ENCODE data around the gene NR1H2.
"Not testable (repeated sequence)": the region's sequence is repeated elsewhere in the genome, so short reads cannot be mapped to it uniquely, and the experiment has no call there.

The NR1H2 gene

DNA sequence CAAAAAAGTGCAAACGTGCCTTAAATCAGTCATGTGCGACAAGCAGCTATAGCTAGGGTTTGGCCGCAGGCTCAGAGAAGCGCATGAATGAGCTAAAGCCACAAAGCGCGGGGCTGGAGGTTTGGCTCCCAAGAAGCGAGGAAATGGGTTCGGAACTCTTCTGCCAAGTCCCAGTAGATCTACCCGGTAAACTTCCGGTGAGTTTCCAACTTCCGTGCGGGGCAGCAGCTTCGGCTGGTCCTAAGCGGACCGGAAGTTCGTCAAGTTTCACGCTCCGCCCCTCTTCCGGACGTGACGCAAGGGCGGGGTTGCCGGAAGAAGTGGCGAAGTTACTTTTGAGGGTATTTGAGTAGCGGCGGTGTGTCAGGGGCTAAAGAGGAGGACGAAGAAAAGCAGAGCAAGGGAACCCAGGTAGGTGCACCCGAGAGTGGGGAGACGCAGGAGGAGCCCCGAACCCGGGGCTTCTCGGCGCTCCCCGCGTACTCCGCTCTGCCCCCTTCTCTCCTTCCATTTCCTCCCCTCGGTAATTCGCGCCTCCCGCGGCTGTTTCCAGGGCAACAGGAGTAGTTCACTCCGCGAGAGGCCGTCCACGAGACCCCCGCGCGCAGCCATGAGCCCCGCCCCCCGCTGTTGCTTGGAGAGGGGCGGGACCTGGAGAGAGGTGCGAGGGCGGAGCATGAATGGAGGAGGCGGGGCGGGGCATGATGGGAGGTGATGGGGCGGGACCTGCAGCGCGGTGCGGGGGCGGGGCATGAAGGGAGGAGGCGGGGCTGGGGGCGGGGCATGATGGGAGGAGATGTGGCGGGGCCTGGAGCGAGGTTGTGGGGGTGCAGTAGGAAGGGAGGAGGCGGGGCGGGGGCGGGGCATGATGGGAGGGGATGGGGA, at the start of gene NR1H2:
TSS of gene NR1H2 (plus strand) at position 292 of the 885 bp plus-strand sequence. CDS start 1,149 bp downstream, outside the sequence.
- DNase-seq (ENCODE audit: low spot score): peak; percentile 85

- DNase-seq (ENCODE audit: low spot score): no peak
These were observed 49.2 kb upstream of the NR1H2 start for GRCh38 chr19:50327013-50327412.

DNA sequence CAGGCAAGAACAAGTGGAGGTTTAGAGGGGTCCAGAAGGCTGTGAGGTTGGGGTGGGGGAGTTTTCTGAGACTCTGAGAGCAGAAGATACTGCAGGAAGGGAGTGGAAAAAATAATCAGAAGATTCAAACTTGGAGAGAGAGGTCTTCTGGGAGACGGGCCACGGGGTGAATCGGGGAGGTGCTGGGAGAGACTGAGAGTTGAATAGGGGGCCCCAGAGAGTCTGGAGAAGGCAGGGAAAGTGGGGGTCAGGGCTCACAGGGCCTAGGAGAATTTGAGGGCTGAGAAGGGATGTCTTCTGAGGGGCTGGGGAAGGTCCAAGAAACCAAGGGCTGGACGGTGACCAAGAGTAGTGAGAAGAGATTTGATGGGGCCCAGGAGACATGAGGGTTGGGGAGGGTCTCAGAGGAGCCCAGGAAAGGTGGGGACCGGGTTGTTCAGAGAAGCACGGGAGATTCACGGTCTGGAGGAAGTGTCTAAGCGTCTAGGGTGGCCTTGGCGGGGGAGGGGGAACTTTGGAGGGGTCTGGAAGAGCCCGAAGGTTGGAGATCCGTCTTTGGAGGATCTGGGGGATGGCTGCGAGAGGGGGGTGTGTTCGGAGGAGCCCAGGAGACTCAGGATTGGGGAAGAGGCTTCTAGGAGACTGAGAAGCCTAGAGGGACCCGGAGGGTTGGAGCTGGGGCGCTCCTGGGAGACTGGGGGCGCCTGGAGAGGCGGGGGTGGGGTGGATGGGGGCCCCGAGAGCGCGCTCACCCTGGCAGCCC, 48.6 kb upstream of the NR1H2 start:
- DNase-seq (ENCODE audit: low spot score): no peak

GRCh38 chr19:50328224-50328872, 47.9 kb upstream of the NR1H2 start:
- DNase-seq (ENCODE audit: low spot score): peak; percentile 39

DNA sequence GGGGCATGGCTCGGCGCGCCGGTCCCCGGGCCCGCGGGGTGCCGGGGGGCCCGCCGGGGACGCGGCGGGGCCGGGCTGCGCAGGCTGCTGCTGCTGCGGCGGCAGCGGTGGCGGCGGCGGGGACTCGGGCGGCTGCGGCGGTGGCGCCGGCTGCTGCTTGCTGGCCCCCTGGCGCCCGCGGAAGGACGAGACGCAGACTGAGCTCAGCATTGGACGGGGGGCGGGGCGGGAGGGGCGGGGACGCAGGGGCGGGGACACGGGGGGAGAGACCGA, 47.4 kb upstream of the NR1H2 start:
- no peak for DNase-seq (ENCODE audit: low spot score)

DNA sequence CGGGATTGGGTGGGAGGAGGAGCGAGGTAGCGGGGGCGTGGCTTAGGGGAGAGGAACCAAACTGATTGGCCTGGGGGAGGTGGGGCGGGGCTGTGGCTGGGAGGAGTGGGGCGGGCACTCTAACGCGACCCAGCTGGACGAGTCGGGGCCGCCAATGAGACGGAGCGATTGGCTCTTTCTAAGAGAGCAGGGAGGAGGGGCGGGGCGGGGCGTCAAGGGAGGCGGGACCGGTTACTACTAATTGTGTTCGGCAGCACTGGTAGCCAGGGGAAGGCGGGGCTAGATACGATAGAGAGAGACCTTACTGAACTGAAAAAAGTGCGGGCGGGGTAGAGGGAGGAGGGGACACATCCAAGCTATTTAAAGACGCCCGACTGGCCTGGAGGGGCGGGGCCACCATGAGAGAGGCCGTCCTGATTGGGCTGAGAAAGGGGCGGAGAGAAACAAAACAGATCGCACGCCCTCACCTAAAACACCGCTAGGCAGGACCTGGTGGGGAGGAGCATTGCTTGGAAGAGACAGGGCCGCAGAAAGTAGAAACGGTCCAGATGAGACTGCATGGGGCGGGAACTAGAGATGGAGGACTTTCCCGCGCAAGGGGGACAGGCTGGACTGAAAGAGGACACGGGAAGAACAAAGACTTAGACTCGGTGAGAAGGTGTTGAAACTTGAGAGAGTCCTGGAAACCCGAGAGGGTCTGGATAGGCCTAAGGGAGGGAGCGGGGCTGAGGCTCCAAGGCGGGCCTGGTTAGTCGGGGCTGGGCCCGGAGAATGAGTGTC, 46.9 kb upstream of the NR1H2 start, which contains the start of gene KCNC3:
TSS of gene KCNC3 (minus strand) at position 232 of the 780 bp plus-strand sequence. CDS start 295 bp downstream, outside the sequence.
- DNase-seq (ENCODE audit: low spot score): peak; percentile 83

DNA sequence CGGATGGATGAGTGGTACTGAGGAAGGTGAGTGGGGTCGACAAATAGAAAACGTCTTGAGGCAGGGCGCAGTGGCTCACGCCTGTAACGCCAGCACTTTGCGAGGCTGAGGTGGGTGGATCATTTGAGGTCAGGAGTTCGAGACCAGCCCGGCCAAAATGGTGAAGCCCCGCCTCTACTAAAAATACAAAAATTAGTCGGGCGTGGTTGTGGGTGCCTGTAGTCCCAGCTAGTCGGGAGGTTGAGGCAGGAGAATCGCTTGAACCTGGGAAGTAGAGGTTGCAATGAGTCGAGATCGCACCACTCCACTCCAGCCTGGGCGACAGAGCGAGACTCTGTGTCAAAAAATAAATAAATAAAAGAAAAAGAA, 46.3 kb upstream of the NR1H2 start:
- not testable (repeated sequence) for DNase-seq (ENCODE audit: low spot score)

GRCh38 chr19:50330365-50331078, 45.7 kb upstream of the NR1H2 start:
- DNase-seq (ENCODE audit: low spot score): peak; percentile 76

- no peak for DNase-seq (ENCODE audit: low spot score)
These were observed 44.9 kb upstream of the NR1H2 start for GRCh38 chr19:50331221-50331993.

DNA sequence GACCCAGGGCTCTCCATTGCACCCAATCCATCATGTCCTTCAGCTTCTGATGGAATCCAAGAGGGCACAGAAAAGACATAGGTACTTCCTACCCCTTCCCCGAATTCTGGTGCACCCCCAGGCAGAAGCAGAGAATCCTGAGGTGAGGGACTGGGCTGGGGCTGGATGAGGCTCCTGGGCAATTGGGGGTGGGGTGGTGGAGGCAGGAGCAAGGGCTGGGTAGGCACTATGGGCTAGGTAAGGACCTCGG, 44.3 kb upstream of the NR1H2 start:
- no peak for DNase-seq (ENCODE audit: low spot score)

GRCh38 chr19:50332244-50333038, 43.8 kb upstream of the NR1H2 start:
- no peak for DNase-seq (ENCODE audit: low spot score)

DNA sequence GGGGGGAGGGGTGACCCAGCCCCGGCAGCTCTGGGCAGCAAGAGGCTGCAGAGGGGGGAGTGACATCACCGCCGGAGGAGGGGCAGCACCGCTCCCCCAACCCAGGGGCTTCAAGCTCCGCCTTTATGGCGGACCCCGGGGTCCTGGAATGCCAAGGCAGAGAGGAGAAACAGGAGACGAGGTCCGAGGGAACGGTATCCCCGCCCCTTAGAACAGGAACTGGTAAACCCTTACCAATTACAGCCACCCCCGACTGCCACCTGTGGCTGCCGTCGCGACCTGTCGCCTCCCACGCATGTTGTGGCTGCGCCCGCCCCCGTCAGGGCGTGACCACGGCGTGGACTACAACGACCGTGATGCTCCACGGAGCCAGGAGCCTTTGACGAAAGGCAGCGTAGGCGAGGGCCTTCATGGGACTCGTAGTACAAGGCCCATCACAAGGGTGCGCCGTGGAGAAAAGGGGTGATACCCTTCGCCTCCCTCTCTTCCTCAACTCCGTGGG, 43.0 kb upstream of the NR1H2 start:
- DNase-seq (ENCODE audit: low spot score): peak; percentile 79

GRCh38 chr19:50333737-50334617, 42.3 kb upstream of the NR1H2 start:
- peak; percentile 93 for DNase-seq (ENCODE audit: low spot score)

DNA sequence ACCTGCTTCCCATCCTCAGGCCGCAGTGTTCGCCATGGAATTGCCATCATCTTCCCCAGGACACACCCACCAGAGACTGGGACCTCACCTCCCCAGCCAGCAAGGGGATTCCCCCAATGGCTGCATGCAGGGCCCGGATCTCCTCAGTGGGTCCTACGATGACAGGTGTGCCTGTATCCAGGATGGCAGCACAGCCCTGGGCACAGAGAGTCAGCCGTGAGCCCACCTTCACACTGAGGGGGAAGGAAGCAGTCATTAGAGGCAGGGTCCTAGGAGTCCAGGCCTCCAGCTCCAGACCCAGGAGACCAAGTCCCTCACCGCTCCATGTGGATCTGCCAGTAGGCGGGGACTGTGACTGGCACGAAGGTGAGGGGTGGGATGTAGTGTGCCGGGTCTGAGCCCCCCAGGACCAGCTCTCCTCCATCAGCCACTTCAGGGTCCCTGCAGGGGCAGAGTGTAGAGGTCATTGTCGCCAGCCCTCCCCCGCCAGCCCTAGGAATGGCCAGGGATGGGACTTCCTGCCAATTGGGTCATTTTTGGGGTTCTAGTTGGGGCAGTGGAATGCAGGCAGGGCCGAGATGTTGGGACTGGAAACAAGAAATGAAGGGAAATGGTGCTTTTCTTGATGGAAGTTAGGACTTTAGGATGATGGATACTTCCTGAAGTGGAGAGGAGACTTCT, 41.4 kb upstream of the NR1H2 start:
- no peak for DNase-seq (ENCODE audit: low spot score)

DNA sequence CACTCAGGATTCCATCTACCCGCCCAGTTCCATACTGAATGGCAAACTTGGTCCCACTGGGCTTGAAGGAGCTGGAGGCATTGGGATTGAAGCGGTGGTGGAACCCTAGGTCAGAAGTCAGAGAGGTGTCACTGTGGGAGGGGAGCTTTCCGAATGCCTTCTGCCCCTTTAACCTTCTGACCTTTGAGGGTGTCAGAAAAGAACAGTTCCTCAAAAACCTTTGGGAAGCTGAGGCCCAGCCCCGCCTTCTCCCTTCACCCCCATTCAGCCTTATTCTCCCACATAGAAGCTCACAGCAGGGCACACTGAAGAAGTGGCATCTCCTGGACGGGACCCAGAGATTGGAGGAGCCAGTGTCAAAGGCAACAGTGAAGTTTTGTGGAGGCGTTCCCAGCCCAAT, 39.2 kb upstream of the NR1H2 start:
- not testable (repeated sequence) for DNase-seq (ENCODE audit: low spot score)

DNA sequence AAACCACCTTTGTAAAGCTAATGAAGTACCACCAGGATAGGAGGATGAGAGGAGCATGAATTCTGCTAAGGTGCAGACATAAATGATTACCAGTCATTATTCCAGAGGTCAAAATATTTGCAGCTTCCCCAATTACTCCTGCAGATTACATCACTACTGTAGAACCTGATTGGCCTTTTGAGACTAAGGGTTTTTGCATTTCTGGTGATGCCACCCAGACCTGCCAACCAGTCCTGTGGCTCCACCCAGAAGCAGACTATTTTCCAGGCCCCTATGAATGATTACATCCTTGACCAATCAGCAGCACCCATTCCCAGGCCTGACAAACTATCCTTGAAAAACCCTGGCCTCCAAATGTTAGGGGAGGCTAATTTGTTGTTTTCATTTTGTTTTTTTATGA, 35.9 kb upstream of the NR1H2 start:
- no peak for DNase-seq (ENCODE audit: low spot score)

DNA sequence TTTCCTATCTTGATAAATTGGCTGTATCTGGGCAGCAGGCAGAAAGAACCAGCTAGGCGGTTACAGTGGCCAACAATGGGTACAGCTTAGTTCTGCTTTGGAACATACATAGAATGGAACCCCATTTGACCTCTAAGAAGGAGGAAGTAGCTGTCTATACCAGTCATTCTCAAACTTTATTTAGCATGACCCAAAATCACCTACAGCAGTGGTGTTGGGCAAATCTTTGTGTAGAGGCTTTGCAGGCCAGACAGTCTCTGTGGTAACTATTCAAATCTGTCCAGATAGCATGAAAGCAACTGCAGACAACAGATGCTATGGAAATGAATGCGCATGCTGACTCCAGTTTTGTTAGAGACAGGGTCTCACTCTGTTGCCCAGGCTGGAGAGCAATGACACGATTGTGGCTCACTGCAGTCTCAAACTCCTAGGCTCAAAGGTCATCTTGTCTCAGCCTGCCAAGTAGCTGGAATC, 35.1 kb upstream of the NR1H2 start:
- DNase-seq (ENCODE audit: low spot score): no peak

Measured in iPS-NIHi11 (cell line).